ENCODE data around the gene ZNF770.

GRCh38 chr15:34987609-34988026 lies 469 bp downstream of the ZNF770 start:
- TF ChIP-seq, protein P1, sequence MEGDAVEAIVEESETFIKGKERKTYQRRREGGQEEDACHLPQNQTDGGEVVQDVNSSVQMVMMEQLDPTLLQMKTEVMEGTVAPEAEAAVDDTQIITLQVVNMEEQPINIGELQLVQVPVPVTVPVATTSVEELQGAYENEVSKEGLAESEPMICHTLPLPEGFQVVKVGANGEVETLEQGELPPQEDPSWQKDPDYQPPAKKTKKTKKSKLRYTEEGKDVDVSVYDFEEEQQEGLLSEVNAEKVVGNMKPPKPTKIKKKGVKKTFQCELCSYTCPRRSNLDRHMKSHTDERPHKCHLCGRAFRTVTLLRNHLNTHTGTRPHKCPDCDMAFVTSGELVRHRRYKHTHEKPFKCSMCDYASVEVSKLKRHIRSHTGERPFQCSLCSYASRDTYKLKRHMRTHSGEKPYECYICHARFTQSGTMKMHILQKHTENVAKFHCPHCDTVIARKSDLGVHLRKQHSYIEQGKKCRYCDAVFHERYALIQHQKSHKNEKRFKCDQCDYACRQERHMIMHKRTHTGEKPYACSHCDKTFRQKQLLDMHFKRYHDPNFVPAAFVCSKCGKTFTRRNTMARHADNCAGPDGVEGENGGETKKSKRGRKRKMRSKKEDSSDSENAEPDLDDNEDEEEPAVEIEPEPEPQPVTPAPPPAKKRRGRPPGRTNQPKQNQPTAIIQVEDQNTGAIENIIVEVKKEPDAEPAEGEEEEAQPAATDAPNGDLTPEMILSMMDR (IDR thresholded peaks at IDR 0.05): no peak
- TF ChIP-seq POLR2A (IDR thresholded peaks at IDR 0.05) (no peak), EP300 (IDR thresholded peaks at IDR 0.05) (no peak)

Measured in ovary (tissue), 3 donors.